HG02763 (cell line): ENCODE data around the gene XIRP1.
"Not testable (repeated sequence)": the region's sequence is repeated elsewhere in the genome, so short reads cannot be mapped to it uniquely, and the experiment has no call there.

ENCODE experiments used
- ATAC-seq: cut with Tn5 transposase; IDR thresholded peaks from one replicate; pipeline ENCODE4 v1.9.1; 2021; ENCODE audit warnings: mild to moderate bottlenecking, moderate library complexity; ENCODE audit not compliant: unreplicated experiment

XIRP1 gene

GRCh38 chr3:39192490-39193092 is at the start of gene XIRP1:
Gene XIRP1, minus strand, starts transcription at chr3:39192595. Its CDS starts 3,150 bp downstream, at chr3:39189445.
- ATAC-seq: no peak

- ATAC-seq: no peak
Measured at GRCh38 chr3:39241561-39241960, 49.2 kb upstream of the XIRP1 start.

- ATAC-seq: no peak
Measured at GRCh38 chr3:39237027-39237426, 44.6 kb upstream of the XIRP1 start.

GRCh38 chr3:39234651-39235050 is 42.3 kb upstream of the XIRP1 start:
- ATAC-seq: no peak

- ATAC-seq: no peak
Measured at GRCh38 chr3:39232859-39233258, 40.5 kb upstream of the XIRP1 start.

GRCh38 chr3:39230453-39230852 is 38.1 kb upstream of the XIRP1 start:
- no peak for ATAC-seq

- no peak for ATAC-seq
Measured at GRCh38 chr3:39228496-39228895, 36.1 kb upstream of the XIRP1 start.

GRCh38 chr3:39227596-39227995 is 35.2 kb upstream of the XIRP1 start:
- not testable (repeated sequence) for ATAC-seq

GRCh38 chr3:39226106-39226741 is 33.8 kb upstream of the XIRP1 start:
- no peak for ATAC-seq

- ATAC-seq: no peak
Measured at GRCh38 chr3:39224288-39224687, 31.9 kb upstream of the XIRP1 start.

- no peak for ATAC-seq
Measured at GRCh38 chr3:39222939-39223338, 30.5 kb upstream of the XIRP1 start.

- no peak for ATAC-seq
Measured at GRCh38 chr3:39222462-39222861, 30.1 kb upstream of the XIRP1 start.

- no peak for ATAC-seq
Measured at GRCh38 chr3:39221141-39221530, 28.7 kb upstream of the XIRP1 start.

GRCh38 chr3:39220407-39221140 is 28.2 kb upstream of the XIRP1 start:
- no peak for ATAC-seq

GRCh38 chr3:39219702-39220101 is 27.3 kb upstream of the XIRP1 start:
- ATAC-seq: no peak

GRCh38 chr3:39216176-39216790 is 23.9 kb upstream of the XIRP1 start:
- ATAC-seq: peak; percentile 95

GRCh38 chr3:39213613-39214012 is 21.2 kb upstream of the XIRP1 start:
- no peak for ATAC-seq

GRCh38 chr3:39212665-39213064 is 20.3 kb upstream of the XIRP1 start:
- no peak for ATAC-seq

- no peak for ATAC-seq
Measured at GRCh38 chr3:39211332-39212130, 19.1 kb upstream of the XIRP1 start.

- no peak for ATAC-seq
Measured at GRCh38 chr3:39210078-39210477, 17.7 kb upstream of the XIRP1 start.
